GM19035 (cell line): ENCODE measurements around the gene SERINC2.

Source experiments
- ATAC-seq: cut with Tn5 transposase; IDR thresholded peaks from one replicate; pipeline ENCODE4 v1.9.1; 2021; ENCODE audit not compliant: unreplicated experiment

The SERINC2 gene

DNA sequence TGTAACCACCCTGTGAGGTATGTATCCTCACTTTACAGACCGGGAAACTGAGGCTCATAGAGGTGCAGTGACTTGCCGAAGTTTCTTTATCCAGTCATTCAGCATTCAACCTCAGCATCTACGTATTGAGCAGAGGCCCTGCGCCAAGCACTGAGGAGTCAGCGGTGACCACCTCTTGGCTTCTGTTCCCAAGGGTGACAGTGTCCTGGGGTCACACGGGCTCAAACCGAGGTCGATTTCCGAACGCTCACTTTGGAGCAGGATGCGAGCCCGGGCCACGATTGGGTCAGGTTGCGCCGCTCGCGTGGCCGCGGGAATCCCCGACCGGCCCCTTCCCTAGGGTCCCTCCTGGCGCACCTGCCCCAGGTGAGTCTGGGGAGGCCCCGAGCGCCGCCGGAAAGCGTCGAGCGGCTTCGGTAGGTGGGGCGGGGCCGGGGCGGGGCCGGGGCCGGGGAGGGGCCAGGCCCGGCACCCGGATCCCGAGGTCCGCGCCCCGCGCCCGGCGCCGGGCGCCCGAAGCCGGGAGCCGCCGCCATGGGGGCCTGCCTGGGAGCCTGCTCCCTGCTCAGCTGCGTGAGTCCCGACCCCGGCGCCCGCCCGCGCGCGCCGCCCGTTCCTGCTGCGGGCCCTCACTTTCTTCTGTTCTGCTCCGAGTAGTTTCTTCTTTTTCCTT is at the start of gene SERINC2:
TSS of gene SERINC2 (plus strand) at position 482 of the 673 bp plus-strand sequence. CDS start at position 535, 53 bp downstream.
- ATAC-seq, result no peak

DNA sequence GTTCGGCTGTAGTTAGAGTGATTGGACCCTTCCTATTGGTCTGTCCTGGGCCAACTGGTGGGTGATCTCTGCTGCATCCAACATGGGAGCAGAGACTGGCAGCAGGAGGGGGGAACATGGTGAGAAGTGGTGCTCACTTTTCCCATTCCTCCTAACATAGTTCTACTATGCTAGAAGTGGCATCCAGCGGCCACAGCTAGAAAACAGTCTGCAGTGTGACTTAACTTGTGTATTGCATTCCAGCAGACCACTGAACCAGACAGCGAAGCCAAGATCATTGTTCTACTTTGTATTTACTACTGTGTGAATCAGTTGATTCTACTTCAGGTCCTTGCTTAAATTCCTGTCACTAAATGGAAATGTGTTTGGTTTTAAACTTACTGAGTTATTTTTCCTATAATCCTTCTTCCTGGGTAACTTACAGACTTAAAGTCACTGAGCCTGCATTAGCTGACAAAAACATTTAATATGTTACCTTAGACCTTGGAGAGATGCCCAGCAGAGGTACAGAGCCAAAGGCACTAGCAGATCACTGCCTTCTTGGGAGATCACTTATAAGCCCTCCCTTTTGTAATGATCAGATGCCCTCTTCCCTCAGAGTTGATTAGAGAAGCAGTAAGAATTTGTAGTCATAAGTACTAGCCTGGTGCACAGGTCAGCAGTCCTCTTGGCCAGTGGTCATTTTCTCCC is 48.3 kb upstream of the SERINC2 start:
- ATAC-seq, result no peak

DNA sequence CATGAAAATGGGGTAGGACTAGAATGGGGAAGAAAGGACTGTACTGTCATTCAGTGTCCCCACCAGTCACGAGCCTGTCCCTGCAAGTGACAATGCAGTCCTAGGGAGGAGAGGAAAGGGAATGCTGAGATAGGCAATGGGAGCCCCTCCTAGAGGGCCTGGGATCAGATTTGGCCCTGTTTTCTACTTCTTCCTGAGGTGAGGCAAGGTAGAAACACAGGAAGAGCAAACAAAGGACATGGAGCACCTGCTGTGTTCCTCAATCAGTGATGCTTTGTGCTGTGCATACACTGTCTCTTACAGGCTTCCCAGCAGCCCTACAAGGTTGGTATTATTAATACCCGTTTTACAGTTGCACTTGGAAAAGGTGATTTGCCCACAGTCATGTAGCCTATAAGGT is 46.2 kb upstream of the SERINC2 start:
- ATAC-seq, result no peak

DNA sequence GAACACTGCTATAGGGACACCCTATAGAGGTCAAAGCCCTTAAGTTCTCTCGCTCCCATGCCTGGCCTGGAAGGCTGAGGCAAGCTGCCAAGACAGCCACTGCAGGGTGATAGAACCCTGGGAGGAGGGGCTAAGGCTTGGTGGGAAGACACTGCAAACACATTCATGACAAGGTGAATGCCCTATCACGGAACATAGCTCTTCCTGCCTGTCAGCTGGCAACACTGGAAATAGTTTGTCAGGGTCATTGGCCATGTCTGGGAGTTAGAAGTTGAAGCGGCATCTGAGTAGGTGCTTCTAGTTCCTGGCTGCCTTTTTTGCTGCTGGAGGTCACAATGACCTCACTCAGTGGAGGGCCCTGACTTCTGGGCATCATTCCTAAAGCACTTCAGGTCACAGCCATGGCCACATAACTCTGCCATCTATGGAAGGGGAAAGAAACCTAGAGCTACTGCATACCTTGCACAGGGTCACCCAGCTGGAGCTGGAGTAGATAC is 44.4 kb upstream of the SERINC2 start:
- no peak for ATAC-seq

DNA sequence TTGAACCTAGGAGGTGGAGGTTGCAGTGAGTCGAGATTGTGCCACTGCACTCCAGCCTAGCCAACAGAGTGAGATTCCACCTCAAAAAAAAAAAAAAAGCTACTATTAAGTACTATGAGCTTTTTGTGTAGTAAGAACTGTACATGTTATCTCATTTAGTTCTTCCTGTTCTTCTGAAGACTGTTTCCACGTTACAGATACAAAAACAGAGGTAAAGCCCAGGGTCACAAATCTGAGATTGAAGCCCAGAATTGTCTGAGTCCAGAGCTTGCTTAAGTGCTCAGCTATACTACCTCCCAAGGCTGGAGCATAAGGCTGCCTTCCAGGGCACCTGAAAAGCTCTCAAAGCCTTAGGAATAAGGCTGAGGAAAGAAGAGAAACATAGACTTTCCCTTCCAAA is 43.0 kb upstream of the SERINC2 start:
- ATAC-seq, result no peak

DNA sequence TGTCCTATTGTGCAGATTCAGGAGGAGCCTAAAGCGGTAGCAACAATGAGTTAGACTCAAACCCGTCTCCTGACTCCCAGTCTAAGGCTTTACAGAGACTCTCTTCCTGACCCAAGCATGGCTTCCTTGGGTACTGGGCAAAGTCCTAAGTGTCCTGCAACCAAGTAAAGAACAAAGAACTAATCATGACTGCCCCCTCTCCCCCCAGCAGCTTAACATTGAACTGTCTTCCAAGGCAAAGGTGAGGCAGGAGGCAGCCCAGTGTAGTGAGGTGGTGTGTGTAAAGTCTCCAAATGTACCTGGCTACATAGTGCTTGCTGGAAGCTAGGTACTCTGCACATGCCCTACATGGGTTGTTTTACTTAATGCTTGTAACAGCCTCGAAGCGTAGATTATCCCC is 42.4 kb upstream of the SERINC2 start:
- ATAC-seq, result no peak

DNA sequence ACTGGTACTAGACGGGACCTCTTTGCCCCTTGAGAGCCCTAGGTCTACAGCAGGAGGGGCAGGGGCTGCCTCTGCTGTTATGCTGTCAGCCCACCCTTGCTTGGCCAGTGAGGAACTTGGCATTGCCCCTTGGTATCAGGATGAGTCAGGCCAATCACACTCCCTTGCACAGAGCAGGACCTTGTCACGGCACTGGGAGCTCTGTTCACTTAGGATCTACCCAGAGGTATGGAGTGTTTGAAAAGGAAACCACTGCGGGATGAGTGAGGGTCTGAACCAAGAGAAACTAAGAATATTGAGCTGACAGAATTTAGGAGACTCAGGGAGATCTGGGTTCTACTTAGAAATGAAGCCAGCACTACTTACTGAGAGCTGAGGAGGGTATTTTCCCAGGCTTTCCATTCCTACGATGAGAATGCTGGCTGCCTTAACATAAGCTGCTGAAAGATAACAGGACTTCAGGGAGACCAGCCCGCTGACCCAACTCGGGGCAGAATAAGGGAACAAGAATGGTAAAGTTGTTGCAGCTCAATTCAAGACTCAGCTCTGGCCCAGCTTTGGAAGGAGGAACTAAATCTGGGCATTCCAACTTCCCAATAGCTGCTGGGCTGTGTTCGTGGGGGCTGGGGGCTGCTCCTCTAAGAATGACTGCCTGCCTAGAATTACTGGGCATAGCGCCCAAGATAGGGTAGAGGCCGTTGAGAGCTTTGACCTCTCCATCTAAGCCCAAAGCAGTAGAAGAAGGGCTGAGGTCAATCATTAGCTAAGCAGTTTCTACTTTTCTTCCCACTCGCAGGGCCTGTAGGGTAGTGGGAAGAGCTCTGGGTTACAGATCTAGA is 41.7 kb upstream of the SERINC2 start:
- ATAC-seq, result no peak

DNA sequence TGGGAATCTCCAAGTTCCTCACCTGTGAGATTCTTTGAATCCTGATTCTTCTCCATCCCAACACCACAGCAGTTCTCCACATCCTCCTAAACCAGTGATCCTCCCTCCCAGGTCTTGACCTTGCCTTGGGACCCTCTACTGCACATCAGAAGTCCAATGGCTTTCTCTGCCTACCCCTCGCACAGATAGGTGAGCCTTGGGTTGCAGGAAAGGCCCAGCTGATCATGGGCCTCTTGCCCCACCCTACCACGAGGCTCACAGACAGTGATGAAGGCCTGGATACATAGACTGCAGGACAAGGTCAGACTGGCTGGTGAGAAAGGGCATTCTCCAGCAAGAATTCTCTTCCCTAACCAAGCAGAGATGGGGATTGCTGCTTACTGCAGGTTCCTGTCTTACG is 41.0 kb upstream of the SERINC2 start:
- ATAC-seq, result no peak

DNA sequence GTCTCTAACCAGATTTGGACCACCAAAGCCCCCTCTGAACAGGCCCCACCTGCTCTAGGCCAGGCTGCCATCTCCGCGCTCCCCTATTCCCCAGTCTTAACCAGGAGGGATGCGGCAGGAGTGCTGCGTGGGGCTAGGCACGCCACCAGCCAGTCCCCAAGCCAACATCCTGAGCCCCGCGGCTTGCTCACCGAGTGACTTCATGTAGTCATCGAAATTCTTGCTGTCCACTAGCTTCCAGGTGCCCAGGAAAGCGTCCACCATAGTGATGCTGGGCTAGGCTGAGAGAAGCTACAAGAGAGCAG is 40.3 kb upstream of the SERINC2 start:
- ATAC-seq, result no peak

DNA sequence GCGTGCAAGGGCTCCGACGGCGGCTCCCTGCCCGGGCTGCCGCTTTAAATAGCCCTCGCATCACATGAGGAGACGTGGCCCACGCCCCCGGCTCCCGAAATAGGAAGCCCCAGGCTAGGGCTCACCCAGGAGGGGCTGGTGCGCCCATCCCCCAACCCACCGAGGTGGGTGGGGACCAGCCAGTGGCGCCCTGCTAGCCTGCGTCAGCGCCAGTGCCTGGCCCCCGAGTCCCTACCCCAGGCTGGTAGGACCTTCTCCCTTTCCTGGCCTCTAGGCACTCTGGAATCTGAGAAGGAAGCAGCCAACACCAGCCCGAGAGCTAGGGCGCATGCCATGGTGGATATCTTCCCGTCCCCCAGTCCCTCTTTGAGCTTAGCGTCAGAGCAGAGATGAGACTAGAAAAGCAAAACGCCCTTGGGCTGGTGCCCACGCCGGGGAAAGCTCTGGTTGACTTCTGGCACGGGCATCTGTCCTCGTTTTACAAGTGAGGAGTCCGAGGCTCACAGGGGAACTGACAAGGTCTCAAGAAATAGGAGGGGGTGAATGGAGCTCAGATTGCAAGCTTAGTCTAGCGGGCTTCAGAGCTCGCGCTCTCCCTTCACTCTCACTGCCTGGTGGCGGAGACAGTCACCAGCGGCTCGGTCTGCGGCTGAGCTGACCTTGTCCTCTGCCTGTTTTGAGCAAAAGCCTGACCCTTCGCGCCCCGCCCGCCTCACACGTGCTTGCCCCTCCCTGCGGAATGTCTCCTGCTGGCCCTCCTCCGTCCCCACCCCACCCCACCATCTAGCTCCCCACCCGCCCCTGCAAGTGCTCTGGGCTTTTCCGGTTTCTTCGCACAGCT is 39.7 kb upstream of the SERINC2 start, which contains the start of gene FABP3:
TSS of gene FABP3 (minus strand) at position 21 of the 841 bp plus-strand sequence. CDS start 62 bp downstream, outside the sequence.
- ATAC-seq, result no peak

DNA sequence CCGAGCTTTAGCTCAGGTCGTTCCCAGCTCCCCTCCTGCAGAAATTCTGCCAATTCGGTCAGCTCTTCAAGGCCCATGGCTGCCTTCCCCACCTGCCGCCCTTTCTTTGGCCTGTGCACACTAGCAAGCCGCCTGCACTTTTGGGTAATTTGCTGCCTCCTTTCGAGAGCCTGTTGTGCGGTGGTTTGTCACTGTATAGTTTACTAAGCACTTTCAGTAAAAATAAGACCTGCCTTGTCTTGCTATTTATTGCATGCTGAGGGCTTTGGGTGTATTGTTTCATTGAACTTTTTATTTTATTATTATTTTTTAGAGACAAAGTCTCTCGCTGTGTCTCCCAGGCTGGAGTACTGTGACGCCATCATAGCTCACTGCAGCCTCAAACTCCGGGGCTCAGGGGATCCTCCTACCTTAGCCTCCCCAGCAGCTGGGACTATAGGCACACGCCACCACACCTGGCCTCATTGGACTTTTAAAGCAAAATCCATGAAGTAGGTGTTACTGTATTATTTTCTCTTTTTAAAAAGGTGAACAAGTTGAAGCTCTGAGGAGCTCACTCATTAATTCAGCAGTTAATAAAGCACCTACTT is 39.0 kb upstream of the SERINC2 start:
- ATAC-seq, result no peak

DNA sequence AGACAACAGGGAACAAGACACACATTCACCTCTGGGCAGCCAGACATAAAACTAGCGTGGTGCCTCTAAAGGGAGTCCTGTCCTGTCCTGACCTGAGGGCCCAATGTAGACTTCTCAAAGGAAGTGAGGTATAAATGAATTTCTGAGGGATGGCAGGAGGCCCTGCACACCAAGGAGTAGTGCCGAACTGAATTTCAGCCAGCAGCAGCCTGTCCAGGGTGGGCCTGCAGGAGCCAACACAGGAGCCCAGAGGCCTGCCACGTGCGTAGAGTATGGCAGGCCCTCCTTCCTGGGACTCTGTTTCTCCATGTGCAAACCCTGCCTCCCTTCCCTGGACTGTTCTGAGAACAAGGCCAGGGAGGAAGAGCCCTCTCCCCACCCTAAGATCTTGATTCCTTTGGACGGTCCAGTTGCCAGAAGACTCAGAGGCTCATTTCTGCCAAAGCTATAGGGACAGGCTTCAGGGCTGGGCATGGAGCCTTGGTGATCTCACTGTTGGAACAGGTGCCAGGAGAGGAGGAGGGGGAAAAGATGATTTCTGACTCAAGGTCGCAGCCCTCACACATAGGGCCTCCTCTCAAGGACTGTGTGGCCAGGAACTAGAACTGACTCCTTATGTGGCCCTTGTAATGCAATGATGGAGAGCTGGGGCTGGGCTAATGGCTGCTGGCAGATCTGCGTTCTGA is 38.4 kb upstream of the SERINC2 start:
- no peak for ATAC-seq

DNA sequence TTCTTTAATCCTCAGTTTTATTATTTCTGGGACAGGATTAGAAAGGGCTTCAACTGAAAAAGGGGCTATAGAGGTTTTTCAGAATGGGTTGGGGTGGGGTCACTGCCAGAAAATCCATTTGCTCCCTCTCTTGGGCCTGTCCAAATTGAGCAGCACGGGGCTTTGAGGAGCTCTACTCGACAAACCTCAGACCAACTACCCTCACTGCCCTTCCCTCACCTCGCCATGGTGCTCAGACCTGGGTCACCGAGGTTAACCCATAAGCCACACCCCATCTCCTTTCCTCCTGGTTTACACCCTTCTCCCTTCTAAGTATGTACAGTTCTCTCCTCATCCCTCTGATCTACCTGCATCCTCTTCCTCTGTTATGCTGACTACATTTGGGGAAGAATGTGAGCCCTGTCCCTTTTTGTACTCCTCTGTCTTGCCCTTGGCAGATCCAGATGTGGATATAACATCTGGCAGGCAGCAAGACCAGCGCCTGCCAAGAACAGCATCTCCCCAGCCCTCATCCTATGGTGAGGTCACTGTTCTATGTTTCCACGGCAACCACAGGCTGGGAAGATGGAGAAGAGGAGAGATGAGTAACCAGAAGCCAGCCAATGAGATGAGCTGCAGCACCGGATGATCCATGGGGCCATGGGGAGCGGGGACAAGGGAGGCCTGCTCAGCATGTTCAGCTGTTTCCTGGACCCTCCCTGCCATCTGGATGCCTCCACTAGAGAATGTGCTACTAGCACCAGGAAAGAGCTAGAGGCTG is 36.5 kb upstream of the SERINC2 start:
- no peak for ATAC-seq

DNA sequence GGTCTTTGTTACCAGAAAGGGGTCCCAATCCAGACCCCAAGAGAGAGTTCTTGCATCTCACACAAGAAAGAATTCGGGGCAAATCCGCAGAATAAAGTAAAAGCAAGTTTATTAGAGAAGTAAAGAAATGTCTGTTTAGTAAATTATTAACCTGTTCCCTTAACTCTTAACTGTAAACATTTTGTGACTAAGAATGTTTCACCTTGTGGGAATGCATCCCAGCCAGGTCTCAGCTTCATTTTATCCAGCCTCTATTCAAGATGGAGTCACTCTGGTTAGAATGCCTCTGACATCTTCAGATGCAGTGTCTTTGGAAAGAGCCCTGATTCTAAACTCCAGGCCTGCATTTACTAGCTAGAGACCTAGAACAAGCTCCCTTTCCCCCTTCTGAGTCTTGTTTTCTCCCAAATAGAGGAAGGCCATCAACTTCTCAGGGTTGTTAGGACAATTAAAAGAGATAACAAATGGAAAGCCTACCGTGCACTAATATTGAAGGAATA is 35.6 kb upstream of the SERINC2 start:
- ATAC-seq, result no peak

DNA sequence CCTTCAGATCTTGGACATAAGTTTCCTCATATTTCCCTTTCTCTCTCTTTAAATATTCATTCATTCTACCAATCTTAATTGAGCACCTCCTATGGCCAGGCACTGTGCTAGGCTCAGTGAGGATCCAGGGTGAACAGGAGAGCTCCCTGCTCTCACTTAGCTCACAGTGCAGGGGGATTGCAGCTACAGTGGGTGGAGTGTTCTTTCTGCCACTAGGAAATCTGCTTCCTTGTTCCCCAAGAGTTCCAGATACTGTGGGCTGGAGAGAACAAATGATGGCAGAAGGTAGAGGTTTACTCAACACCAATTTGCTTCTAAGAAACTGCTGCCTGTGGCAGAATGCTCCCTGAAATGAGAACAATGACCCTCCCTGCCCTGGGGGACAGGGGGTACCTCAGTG is 35.0 kb upstream of the SERINC2 start:
- no peak for ATAC-seq

DNA sequence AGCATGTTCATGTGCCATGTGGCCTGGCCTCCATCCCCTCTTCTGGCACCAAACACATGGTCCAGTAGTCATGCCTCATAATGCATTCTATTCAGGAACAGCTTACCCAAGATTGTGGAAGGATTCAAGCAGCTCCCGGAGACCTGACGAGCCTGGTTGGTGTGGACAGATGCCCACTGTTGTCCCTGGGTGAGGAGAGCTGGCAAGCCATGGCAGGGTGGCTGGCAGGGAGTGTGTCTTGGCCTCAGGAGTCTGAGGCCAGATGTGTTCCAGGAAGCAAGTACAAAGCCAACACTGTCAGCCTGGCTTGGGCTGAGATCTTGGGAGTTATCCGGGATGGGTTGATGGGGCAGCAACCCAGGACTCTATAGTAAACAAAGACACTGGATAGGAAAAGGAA is 32.8 kb upstream of the SERINC2 start:
- no peak for ATAC-seq

DNA sequence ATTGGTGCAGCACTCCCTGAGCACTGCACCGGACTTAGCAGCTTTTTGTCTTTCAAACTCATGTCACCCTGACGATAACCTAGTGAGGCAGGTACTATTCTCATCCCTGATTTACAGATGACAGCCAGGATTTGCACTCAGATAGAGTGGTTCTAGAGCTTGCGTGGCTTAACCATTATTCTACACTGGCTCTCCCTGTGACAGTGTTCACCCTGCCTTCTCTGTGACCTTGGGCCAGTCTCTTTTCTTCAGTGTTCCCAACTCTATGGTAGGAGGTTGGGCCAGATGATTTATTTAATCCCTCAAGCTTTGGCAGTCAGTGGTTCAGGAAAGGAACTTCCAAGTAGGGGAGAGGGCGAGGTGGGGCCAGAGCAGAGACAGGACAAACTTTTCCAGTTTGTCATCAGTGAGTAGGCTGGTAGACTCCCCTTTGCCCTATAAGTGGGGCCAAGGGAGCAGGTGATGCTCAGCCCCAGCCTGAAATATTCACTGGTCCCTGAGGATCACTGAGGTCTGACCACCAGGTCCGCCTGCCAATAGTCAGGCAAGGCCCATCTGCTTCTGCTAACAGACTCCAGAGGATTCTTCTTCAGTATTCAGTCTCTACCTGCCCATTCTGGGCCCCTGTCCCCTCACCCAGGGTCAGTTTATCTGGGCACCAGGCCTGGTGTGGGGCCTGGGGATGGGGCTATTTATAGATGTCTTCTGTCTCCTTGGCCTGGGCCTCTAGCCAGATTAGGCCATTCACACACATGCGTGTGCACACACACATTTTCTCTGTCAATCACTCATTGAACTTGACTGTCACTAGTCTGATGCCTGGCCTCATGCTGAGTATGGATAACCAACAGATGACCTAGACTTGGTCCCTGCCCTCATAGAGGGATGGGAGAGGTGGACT is 31.4 kb upstream of the SERINC2 start:
- no peak for ATAC-seq

DNA sequence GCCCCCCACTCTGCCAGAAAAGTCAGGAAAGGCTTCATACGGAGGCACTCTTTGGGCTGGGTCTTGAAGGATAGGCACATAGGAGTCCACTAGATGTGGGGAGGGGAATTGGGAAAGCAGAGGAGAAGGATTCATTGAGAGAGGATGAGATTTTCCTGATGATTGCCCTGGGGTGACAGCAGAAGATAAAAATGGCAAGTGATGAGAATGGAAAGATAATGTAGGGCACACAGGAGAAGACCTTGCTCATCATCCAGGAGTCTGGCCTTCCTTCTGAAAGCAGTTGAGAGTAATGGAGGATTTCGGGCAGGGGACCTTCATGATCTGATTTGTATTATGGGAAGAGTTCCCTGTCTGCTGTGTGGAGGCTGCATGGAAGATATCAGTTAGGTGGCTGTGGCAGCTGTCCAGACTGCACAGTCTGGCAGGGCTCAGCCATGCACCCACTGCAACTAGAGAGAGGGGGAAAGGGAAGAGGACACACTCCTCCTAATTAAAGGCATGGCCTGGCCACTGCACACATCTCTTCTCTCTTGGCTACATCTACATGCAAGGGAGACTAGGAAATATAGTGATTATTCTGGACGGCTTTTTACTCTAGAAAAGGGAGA is 30.5 kb upstream of the SERINC2 start:
- no peak for ATAC-seq
